Activated naive CD8-positive, alpha-beta T cell treated with anti-CD3 and anti-CD28 coated beads, Interleukin-2, amount 50 U/mL, for 24 hours (primary cell): ENCODE measurements around the gene MYO7B.

ENCODE experiments used
- ATAC-seq: fragments of 150-1000 bp; cut with Tn5 transposase; one replicate; pipeline ENCODE4 v1.10.0; 2021
- DNase-seq: peaks from one replicate; pipeline ENCODE4 v3.0.0; 2021
- H3K27ac Mint-ChIP-seq: one replicate; pipeline ENCODE4 v1.8.0; 2021; ENCODE audit warnings: mild to moderate bottlenecking, mixed read lengths
- H3K27me3 Mint-ChIP-seq: one replicate; pipeline ENCODE4 v1.8.0; 2021; ENCODE audit warnings: mixed read lengths
- H3K36me3 Mint-ChIP-seq: one replicate; pipeline ENCODE4 v1.8.0; 2021; ENCODE audit warnings: low read depth, mixed read lengths
- H3K4me1 Mint-ChIP-seq: one replicate; pipeline ENCODE4 v1.8.0; 2021; ENCODE audit warnings: mixed read lengths
- H3K4me3 Mint-ChIP-seq: one replicate; pipeline ENCODE4 v1.8.0; 2021; ENCODE audit warnings: mild to moderate bottlenecking, moderate library complexity, mixed read lengths
- H3K9me3 Mint-ChIP-seq: one replicate; pipeline ENCODE4 v1.8.0; 2021; ENCODE audit warnings: mixed read lengths

The MYO7B gene

DNA sequence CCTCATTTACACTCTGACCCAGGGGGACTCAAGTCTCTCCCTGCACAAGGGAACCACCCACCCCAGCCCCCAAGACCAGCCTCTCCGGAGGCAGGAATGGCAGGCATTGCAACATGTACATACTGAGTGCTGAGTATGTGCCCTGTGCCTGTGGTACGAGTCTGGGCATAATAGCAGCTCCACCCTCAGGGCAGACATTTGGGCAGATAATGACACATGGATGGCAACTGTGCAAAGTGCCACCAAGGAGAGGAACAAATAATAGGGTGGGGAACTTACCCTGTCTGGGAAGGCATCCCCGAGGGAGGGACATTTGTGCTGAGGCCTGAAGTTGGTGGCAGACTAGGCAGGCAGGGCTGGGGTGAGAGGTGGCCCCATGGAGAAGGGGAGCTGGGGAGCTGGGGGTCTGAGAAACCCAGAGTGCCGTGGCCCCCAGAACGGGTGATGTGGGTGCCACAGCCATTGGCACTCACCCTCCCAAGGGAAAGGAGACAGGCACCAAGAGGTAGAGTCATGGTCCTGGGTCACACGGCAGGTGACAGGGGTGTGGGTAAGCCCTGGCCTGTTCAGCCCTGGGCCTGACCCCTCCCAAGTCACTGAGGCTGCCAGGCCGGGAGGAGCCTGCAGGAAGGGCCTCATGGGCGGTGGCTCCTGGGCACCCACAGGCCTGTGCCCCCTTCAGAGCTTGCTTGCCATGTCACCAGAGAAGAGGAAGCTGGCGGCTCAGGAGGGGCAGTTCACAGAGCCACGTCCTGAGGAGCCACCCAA, 94.8 kb downstream of the MYO7B start:
- no peak overlapping the region for H3K27ac Mint-ChIP-seq
- peaks cover 16% of the 10 kb centered on the region for H3K4me1 Mint-ChIP-seq
- no peaks in the 10 kb centered on the region for H3K36me3 Mint-ChIP-seq
- no peaks in the 10 kb centered on the region for H3K9me3 Mint-ChIP-seq
- H3K4me3 Mint-ChIP-seq, result no peak overlapping the region
- ATAC-seq (no peak), DNase-seq (no peak)
- no peaks in the 10 kb centered on the region for H3K27me3 Mint-ChIP-seq

DNA sequence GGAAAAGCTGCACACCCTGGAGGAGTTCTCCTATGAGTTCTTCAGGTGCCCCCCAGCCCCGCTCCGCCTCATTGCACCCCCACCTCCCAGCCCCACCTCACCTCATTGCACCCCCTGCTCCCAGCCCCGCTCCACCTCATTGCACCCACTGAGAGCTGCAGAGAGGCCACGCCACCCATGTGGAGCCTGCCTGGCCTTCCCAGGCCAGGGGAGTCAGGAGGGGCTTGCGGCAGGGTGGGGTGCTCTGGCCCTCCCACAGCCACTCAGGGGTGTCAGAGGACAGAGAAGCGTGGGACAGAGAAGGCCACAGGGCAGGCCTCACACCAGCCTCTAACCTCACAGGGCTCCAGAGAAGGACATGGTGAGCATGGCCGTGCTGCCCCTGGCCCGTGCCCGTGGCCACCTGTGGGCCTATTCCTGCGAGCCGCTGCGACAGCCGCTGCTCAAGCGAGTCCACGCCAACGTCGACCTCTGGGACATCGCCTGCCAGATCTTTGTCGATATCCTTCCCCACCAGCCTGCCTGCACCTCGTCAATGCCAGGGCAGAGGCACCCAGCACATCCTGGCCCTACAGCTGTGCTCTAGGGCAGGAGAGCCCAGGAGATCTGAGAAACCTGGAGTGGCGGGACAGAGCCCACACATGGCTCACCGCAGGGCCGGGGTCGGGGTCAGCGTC, 95.5 kb downstream of the MYO7B start:
- H3K27me3 Mint-ChIP-seq, result no peaks in the 10 kb centered on the region
- H3K4me1 Mint-ChIP-seq, result peaks cover 16% of the 10 kb centered on the region
- no peak overlapping the region for H3K4me3 Mint-ChIP-seq
- DNase-seq (no peak), ATAC-seq (no peak)
- no peaks in the 10 kb centered on the region for H3K9me3 Mint-ChIP-seq
- no peak overlapping the region for H3K27ac Mint-ChIP-seq
- no peaks in the 10 kb centered on the region for H3K36me3 Mint-ChIP-seq

DNA sequence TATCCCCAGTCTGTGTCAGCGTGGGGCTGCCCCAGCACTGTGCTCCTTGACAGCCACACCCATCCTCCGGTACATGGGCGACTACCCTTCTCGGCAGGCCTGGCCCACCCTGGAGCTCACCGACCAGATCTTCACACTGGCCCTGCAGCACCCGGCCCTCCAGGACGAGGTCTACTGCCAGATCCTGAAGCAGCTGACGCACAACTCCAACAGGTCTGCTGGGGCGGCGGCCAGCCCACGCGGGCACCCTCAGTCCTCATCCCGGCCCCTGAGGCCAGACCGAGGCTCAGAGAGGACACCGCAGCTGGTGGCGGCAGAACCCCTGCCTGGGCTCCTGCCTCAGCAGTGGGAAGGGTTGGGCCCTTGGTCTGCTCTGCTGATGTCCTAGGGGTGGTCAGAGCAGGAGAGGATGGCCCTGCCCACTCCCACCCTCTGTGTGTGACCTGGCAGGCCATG, 96.1 kb downstream of the MYO7B start:
- Mint-ChIP-seq H3K27me3 (no peaks in the 10 kb centered on the region), H3K27ac (no peak overlapping the region), H3K4me3 (no peak overlapping the region), H3K4me1 (peaks cover 18% of the 10 kb centered on the region), H3K36me3 (no peaks in the 10 kb centered on the region), H3K9me3 (no peaks in the 10 kb centered on the region)
- no peak for DNase-seq
- ATAC-seq, result no peak

DNA sequence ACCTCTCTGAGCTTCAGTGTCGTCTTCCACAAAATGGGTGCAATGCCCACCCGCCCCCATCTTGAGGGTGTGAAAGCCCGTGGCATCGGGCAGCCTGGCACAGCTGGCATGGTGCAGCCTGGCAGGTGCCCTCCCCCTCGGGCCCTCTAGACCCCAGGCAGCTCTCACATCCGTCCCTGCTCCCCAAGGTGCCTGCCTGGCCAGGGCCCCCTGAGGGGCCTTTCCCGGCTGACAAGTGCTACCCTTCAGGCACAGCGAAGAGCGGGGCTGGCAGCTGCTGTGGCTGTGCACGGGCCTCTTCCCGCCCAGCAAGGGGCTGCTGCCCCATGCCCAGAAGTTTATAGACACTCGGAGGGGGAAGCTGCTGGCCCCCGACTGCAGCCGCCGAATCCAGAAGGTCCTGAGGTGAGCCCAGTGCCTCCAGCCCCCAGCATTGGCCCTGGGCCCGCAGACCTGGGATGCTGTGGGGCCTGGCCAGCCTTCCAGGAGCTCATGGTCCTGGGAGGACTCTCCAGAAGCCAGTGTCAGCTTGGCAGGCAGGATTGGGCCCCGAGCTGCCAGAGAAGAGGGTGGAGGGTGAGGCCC, 96.6 kb downstream of the MYO7B start:
- Mint-ChIP-seq H3K9me3 (no peaks in the 10 kb centered on the region), H3K27ac (no peak overlapping the region), H3K36me3 (no peaks in the 10 kb centered on the region), H3K4me1 (peaks cover 20% of the 10 kb centered on the region), H3K4me3 (no peak overlapping the region), H3K27me3 (no peaks in the 10 kb centered on the region)
- DNase-seq (no peak), ATAC-seq (no peak)

DNA sequence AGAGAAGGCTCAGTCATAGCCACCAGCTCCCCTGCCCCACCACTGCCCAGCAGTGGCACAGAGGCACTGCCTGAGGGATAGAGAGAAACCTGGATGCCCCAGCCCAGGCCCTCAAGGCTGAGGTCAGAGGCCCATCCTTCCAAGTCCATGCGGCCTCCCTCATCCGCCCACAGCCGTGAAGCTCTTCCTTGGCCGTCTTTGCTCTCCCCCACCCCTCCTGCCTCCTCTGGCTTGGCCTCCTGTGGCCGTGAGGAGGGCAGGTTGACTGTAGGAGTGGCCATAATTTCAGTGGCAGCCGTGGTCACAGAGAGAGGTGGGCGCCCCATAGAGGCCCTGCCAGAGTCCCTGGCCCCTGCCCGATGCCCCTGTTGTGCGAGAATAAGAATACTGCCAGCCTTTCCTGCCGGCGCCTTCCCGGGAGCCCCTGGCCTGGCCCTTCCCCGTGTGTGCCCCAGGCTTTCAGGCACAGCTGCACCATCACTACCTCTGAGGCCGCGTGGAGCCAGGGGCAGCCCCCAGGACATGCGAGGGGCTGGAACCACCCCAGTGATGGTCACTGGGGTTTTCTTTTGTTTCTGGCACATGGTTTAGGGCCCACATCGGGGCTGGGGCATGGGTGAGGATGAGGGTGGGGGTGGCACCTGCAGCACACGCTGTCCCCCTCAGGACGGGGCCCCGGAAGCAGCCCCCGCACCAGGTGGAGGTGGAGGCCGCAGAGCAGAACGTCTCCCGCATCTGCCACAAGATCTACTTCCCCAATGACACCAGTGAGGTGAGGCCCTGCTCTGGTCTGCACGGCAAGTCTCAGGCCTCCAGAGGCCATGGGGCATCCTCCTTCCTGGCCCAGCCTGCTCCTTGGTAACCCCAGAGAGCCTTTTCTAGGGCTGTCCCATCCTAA, 97.4 kb downstream of the MYO7B start:
- no peaks in the 10 kb centered on the region for H3K27me3 Mint-ChIP-seq
- no peak overlapping the region for H3K4me3 Mint-ChIP-seq
- no peaks in the 10 kb centered on the region for H3K9me3 Mint-ChIP-seq
- peaks cover 24% of the 10 kb centered on the region for H3K4me1 Mint-ChIP-seq
- peak overlapping the region; percentile 49 for H3K27ac Mint-ChIP-seq
- peak; percentile 13 for ATAC-seq
- no peaks in the 10 kb centered on the region for H3K36me3 Mint-ChIP-seq
- DNase-seq, result no peak

DNA sequence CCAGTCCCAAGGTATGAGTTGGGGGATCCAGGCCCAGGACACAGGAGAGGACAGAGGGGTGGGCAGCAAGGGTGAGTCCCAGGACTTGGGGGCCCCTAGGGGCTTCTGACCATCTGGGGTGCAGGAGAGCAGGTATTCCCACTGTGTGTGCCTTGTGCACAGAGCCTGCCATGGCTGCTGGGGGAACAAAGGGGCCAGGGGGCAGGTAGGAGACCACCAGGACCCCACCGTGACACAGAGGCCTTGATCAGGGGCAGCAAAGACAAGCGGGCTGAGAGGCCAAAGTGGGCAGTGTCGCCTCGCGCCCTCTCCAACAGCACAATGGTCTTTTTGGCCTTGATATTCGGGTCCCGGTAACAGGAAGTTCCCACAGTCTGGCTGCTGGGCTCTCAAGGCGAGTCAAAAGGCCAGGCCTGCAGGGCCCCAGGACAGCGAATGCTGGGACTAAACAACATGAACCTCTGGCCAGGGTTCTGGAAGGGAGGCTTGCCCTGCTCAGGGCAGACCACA, 98.1 kb downstream of the MYO7B start:
- Mint-ChIP-seq H3K9me3 (no peaks in the 10 kb centered on the region), H3K4me1 (peaks cover 31% of the 10 kb centered on the region), H3K27me3 (no peaks in the 10 kb centered on the region), H3K4me3 (no peak overlapping the region), H3K36me3 (no peaks in the 10 kb centered on the region), H3K27ac (no peak overlapping the region)
- no peak for ATAC-seq
- no peak for DNase-seq

DNA sequence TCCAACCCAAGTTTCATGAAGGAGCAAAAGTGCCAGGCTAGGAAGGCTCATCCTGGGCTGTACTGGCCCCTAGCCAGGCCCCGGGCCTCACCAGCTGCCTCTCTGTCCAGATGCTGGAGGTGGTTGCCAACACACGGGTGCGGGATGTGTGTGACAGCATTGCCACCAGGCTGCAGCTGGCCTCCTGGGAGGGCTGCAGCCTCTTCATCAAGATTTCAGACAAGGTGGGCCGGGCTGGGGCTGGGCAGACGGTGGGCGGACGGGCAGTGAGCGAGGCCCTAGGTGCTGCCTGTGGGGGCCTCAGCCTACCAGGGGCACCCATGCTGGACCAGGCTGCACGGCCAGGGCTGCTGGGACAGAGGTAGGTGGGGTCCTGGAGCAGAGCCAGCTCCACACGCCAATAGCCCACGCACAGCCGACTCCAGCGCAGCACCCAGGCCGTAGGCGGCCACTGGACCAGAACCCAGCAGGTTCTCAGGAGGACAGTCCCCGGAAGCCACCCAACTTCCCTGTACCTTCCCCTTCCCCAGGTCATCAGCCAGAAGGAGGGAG, 98.7 kb downstream of the MYO7B start:
- H3K9me3 Mint-ChIP-seq, result no peaks in the 10 kb centered on the region
- no peak overlapping the region for H3K4me3 Mint-ChIP-seq
- H3K27me3 Mint-ChIP-seq, result no peaks in the 10 kb centered on the region
- H3K36me3 Mint-ChIP-seq, result no peaks in the 10 kb centered on the region
- no peak for ATAC-seq
- no peak overlapping the region for H3K27ac Mint-ChIP-seq
- no peak for DNase-seq
- H3K4me1 Mint-ChIP-seq, result peaks cover 34% of the 10 kb centered on the region

DNA sequence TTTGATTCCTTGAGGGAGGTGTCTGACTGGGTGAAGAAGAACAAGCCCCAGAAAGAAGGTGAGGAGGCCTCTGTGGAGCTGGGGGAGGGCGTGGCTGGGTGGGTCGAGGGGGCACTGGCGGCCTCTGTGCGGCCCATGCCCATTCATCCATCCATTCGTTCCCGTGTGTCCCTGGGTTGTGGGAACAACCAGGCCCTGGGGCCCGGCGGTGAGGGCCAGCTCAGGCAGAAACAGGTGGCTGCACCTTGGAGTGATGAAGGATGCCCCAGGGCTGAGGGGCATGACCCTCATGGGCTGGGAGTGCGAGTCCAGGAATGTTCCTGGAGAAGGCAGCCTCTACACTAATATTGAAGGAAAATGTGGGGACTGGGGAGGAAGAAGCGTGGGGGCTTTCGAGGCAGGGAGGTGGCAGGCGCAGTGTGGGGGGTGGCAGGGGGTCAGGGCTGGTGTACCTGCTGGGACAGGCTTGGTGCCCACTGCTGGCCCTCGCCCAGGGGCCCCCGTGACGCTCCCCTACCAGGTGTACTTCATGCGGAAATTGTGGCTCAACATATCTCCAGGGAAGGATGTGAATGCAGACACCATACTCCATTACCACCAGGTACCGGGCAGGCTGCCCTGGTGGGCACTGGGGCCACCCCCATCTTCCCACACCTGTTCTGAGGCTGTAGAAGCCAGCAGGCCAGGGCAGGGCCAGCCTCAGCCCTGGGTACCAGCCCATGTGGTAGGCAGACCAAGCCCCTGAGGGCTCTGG, 99.3 kb downstream of the MYO7B start:
- no peak for DNase-seq
- H3K27me3 Mint-ChIP-seq, result no peaks in the 10 kb centered on the region
- H3K9me3 Mint-ChIP-seq, result no peaks in the 10 kb centered on the region
- ATAC-seq, result no peak
- no peaks in the 10 kb centered on the region for H3K36me3 Mint-ChIP-seq
- H3K4me3 Mint-ChIP-seq, result no peak overlapping the region
- H3K4me1 Mint-ChIP-seq, result peaks cover 39% of the 10 kb centered on the region
- H3K27ac Mint-ChIP-seq, result no peak overlapping the region

DNA sequence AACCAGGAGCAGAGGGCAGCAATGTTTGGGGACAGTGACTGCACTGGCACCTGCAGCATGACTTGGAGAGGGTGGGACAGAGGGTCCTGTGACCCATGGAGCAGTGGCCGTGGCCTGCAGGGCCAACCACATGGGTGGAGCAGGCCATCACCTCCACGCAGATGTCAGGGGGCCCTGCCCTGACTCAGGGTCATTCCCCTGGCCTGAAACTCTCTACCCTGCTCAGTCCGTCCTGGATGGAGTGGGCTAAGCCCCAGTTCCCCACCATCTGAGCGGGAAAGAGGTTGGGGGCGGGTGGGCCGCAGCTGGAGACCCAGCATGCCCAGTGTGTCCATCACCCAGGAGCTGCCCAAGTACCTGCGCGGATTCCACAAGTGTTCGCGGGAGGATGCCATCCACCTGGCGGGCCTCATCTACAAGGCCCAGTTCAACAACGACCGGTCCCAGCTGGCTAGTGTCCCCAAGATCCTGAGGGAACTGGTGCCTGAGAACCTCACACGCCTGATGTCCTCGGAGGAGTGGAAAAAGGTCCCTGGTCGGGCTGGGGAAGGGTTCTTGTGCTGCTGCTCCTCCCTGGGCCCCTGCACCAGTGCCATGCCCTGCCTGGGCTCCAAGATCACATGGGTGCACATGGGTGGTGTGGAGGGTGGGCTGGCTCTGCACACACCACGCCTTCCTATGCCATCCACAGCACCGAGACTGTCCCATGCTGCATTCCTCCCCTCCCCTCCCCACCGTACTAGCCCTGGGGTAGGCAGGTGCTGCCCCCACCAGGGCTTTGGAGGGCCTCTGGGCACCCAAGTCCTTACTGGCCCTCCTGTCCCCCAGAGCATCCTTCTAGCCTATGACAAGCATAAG, 100.1 kb downstream of the MYO7B start:
- H3K9me3 Mint-ChIP-seq, result no peaks in the 10 kb centered on the region
- no peaks in the 10 kb centered on the region for H3K36me3 Mint-ChIP-seq
- no peak overlapping the region for H3K27ac Mint-ChIP-seq
- H3K4me1 Mint-ChIP-seq, result peaks cover 39% of the 10 kb centered on the region
- no peak for ATAC-seq
- no peak overlapping the region for H3K4me3 Mint-ChIP-seq
- DNase-seq, result no peak
- H3K27me3 Mint-ChIP-seq, result no peaks in the 10 kb centered on the region

DNA sequence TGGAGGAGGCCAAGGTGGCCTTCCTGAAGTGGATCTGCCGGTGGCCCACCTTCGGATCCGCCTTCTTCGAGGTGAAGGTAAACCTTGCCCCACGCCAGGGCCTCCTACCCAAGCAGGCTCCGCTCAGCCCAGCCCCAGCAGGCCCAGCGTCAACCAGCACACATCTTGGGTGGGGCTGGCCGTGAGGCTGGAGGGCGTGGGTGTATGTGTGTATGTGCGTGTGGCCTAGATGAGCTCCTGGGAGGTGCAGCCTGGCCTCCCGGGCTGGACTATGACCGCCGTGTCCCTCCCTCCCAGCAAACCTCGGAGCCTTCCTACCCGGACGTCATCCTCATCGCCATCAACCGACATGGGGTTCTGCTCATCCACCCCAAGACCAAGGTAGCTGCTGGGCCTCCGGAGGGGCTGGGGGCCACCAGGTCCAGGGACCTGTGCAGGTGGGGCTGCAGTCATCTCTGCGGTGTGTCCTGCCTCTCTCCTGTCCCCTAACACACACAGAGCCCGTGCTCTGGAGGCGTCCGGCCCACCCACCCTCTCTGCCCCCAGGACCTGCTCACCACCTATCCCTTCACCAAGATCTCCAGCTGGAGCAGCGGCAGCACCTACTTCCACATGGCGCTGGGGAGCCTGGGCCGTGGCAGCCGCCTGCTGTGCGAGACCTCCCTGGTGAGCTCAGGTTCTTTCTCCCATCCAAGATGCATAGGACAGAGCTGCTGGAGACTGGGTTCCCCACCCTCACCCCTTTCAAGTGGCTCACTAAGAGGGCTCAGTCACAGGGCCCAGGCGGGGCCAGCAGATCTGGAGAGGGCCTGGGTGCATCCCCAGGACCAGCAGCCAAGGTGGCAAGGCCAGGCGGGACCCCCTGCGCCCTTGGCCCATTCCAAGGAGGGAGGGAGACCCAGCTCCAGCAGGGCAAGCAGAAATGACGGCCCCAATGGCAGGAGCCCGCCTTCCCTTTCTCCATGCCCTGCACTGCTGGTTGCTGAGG, 101.1 kb downstream of the MYO7B start:
- Mint-ChIP-seq H3K9me3 (no peaks in the 10 kb centered on the region), H3K27me3 (no peaks in the 10 kb centered on the region), H3K36me3 (no peaks in the 10 kb centered on the region), H3K4me3 (no peak overlapping the region), H3K27ac (no peak overlapping the region), H3K4me1 (peaks cover 42% of the 10 kb centered on the region)
- no peak for ATAC-seq
- no peak for DNase-seq

DNA sequence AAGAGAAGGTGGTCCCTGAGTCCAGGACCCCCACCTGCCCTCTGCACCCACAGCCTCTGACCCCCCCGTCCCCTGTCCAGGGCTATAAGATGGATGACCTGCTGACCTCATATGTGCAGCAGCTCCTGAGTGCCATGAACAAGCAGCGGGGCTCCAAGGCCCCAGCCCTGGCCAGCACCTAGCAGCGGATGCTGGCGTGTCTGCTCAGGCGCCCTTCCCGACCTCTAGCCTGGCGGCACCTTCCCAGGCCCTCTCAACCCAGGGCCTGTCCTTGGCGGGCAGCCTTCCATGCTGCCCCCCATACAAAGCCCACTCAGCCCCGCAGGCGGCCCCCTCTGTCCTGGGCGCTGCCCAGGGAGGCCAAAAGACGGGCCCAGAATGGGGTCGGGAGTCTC, 101.8 kb downstream of the MYO7B start:
- Mint-ChIP-seq H3K4me1 (peaks cover 42% of the 10 kb centered on the region), H3K27me3 (no peaks in the 10 kb centered on the region), H3K27ac (no peak overlapping the region), H3K36me3 (no peaks in the 10 kb centered on the region), H3K9me3 (no peaks in the 10 kb centered on the region), H3K4me3 (no peak overlapping the region)
- ATAC-seq (no peak), DNase-seq (no peak)

DNA sequence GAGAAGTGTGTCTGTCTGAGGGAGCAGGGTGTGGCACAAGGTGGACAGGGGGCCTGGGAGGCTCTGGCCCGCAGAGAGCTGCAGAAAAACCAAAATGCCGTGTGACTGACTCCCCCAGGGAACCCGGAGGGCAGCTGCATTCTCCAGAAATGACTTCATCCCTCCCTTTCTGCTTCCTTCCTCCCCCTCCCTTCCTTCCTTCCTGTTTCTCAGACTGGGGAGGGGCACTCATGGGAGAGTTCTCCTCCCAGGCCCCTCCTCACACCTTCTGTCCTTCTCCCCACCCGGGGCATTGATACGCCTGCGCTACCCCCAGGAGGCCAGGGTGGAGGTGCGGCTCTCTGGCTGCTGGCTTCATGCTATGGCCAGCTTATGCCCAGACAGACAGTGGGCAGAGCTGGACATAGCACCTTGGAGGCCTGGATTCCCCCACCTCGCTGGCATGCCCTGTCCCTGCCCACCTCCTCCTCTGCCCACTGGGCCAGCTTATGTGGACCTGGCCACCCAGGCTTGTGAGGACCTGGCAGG, 102.3 kb downstream of the MYO7B start:
- H3K36me3 Mint-ChIP-seq, result no peaks in the 10 kb centered on the region
- no peaks in the 10 kb centered on the region for H3K27me3 Mint-ChIP-seq
- ATAC-seq, result no peak
- peaks cover 40% of the 10 kb centered on the region for H3K4me1 Mint-ChIP-seq
- H3K4me3 Mint-ChIP-seq, result no peak overlapping the region
- no peak overlapping the region for H3K27ac Mint-ChIP-seq
- no peak for DNase-seq
- H3K9me3 Mint-ChIP-seq, result no peaks in the 10 kb centered on the region
